PC-3 (cell line): ENCODE measurements around the gene NECAP2. TPM values are rescaled to one million over a fixed set of nuclear protein-coding genes. Genes with fewer than 3 reads are reported as not detected.
"Not testable (repeated sequence)": the region's sequence is repeated elsewhere in the genome, so short reads cannot be mapped to it uniquely, and the experiment has no call there.

Experiments used
- ATAC-seq: fragments of 200-7000 bp; cut with Tn5 transposase; 2 replicates; pipeline ENCODE4 v1.9.1; 2020; ENCODE audit warnings: mild to moderate bottlenecking, moderate library complexity
- BruUV-seq: library from RNA; stranded (reverse); fragments of 400-500 nt; replicated peaks from 2 replicates; lab custom pipeline; 2021; lab: Mats Ljungman, UMichigan
- CTCF ChIA-PET: fragments of 300-600 bp; sonication (Branson Sonifier 250); formaldehyde crosslinking; loops from one replicate; lab custom pipeline; 2022; ENCODE audit warnings: antibody characterized with exemption; lab: Charles Lee
- POLR2A ChIA-PET: fragments of 300-600 bp; sonication (Branson Sonifier 250); formaldehyde crosslinking; loops from one replicate; lab custom pipeline; 2022; ENCODE audit warnings: antibody characterized with exemption; ENCODE audit not compliant: unreplicated experiment; lab: Charles Lee
- DNase-seq: peaks from one replicate; pipeline ENCODE4 v3.0.0-alpha.2; 2015
- H2AFZ ChIP-seq: fragments of 300-600 bp; sonication (generic); 2 replicates; pipeline ENCODE4 v1.6.0; 2016; ENCODE audit warnings: antibody characterized with exemption, low read length
- H3F3A ChIP-seq: fragments of 300-600 bp; sonication (generic); one replicate; pipeline ENCODE4 v1.6.0; 2017; ENCODE audit warnings: antibody characterized with exemption, low read length, control low read depth, mild to moderate bottlenecking; ENCODE audit not compliant: unreplicated experiment
- H3K27ac ChIP-seq: fragments of 300-600 bp; sonication (generic); 2 replicates; pipeline ENCODE4 v1.5.1; 2016; ENCODE audit warnings: mild to moderate bottlenecking, low read length
- H3K27me3 ChIP-seq: fragments of 300-600 bp; sonication (generic); 2 replicates; pipeline ENCODE4 v1.6.1; 2016; ENCODE audit warnings: low read length, mixed read lengths
- H3K36me3 ChIP-seq: fragments of 300-600 bp; sonication (generic); 2 replicates; pipeline ENCODE4 v1.6.1; 2016; ENCODE audit warnings: low read depth, mixed run types, low read length, mixed read lengths
- H3K4me1 ChIP-seq: fragments of 300-600 bp; sonication (generic); 2 replicates; pipeline ENCODE4 v1.5.1; 2016; ENCODE audit warnings: low read length; ENCODE audit not compliant: insufficient read depth
- H3K4me2 ChIP-seq: fragments of 300-600 bp; sonication (generic); 2 replicates; pipeline ENCODE4 v1.6.0; 2016; ENCODE audit warnings: low read length
- H3K4me3 ChIP-seq: fragments of 300-600 bp; sonication (generic); 2 replicates; pipeline ENCODE4 v1.5.1; 2016; ENCODE audit warnings: mild to moderate bottlenecking, low read length, mixed read lengths
- H3K79me2 ChIP-seq: fragments of 300-600 bp; sonication (generic); 2 replicates; pipeline ENCODE4 v1.6.1; 2017; ENCODE audit warnings: low read length, mixed read lengths
- H3K9ac ChIP-seq: fragments of 300-600 bp; sonication (generic); 2 replicates; pipeline ENCODE4 v1.6.0; 2016; ENCODE audit warnings: mild to moderate bottlenecking, low read length
- H3K9me2 ChIP-seq: fragments of 300-600 bp; sonication (generic); replicated peaks from 2 replicates; pipeline ENCODE4 v1.6.1; 2016; ENCODE audit warnings: mixed run types, low read length, mixed read lengths
- H3K9me3 ChIP-seq: fragments of 300-600 bp; sonication (generic); 2 replicates; pipeline ENCODE4 v1.6.1; 2016; ENCODE audit warnings: low read length, mixed read lengths
- H4K20me1 ChIP-seq: fragments of 300-600 bp; sonication (generic); 2 replicates; pipeline ENCODE4 v1.6.1; 2016; ENCODE audit warnings: low read length, mixed read lengths
- EZH2 ChIP-seq: fragments of 300-600 bp; sonication (generic); IDR thresholded peaks from one replicate; pipeline ENCODE4 v1.6.1; 2017; ENCODE audit warnings: antibody characterized with exemption, mild to moderate bottlenecking, low read length; ENCODE audit not compliant: unreplicated experiment
- EZH2phosphoT487 ChIP-seq: fragments of 300-600 bp; sonication (generic); IDR thresholded peaks from 2 replicates; pipeline ENCODE4 v1.6.1; 2018; ENCODE audit warnings: mild to moderate bottlenecking, antibody characterized with exemption, low read length, borderline replicate concordance
- intact Hi-C: fragments of 100-400 bp; cut with micrococcal nuclease; formaldehyde crosslinking; loops from 2 replicates; pipeline ENCODE4 v1.9.0; 2023
- total RNA-seq: library from RNA; depleted of rRNA; stranded (reverse); fragments of >200 nt; gene quantifications from 2 replicates; pipeline ENCODE4 v1.2.3, GENCODE V29; 2014
- TF ChIP-seq, protein P1 (sequence below): fragments of 300-600 bp; sonication (generic); conservative IDR thresholded peaks from 2 replicates; pipeline ENCODE4 v1.5.1; 2017; ENCODE audit warnings: antibody characterized with exemption, low read depth, mild to moderate bottlenecking, low read length

NECAP2 gene
- total RNA-seq, 1 experiment from 2014 or later = 65.0 TPM

DNA sequence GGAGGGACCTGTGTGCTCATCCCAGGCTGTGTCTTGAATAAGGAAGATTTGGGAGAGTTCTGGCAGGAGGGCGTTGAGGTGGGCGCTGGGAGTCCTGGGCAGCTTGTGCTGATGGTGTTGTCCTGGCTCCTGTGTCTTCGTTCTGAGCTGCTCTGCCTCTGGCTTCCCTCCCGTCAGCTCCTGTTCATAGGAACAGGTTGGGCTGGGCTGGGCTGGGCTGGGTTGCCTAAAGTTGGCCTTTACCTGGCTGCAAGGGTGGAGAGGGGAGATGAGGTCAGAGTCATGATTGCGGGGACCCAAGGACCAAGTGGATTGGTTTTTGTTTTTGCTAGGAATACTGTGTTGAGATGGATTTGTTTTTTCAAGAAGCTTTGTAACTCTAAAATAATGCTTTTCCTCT is 9.1 kb downstream of the NECAP2 start:
- H3K4me3 ChIP-seq = no peak overlapping the region
- no peaks in the 10 kb centered on the region for H4K20me1 ChIP-seq
- BruUV-seq = no TSS peak
- H3K27ac ChIP-seq = no peak overlapping the region
- ATAC-seq = no peak
- POLR2A ChIA-PET = no interaction called here
- H3K9me2 ChIP-seq = no peaks in the 10 kb centered on the region
- no peak overlapping the region for H3K9ac ChIP-seq
- H3K4me2 ChIP-seq = no peak overlapping the region
- no peaks in the 10 kb centered on the region for H3K79me2 ChIP-seq
- no peaks in the 10 kb centered on the region for H3F3A ChIP-seq
- TF ChIP-seq EZH2 (no peak), EZH2phosphoT487 (no peak)
- TF ChIP-seq, protein P1, sequence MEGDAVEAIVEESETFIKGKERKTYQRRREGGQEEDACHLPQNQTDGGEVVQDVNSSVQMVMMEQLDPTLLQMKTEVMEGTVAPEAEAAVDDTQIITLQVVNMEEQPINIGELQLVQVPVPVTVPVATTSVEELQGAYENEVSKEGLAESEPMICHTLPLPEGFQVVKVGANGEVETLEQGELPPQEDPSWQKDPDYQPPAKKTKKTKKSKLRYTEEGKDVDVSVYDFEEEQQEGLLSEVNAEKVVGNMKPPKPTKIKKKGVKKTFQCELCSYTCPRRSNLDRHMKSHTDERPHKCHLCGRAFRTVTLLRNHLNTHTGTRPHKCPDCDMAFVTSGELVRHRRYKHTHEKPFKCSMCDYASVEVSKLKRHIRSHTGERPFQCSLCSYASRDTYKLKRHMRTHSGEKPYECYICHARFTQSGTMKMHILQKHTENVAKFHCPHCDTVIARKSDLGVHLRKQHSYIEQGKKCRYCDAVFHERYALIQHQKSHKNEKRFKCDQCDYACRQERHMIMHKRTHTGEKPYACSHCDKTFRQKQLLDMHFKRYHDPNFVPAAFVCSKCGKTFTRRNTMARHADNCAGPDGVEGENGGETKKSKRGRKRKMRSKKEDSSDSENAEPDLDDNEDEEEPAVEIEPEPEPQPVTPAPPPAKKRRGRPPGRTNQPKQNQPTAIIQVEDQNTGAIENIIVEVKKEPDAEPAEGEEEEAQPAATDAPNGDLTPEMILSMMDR = no peak
- no peaks in the 10 kb centered on the region for H3K9me3 ChIP-seq
- no peak overlapping the region for H2AFZ ChIP-seq
- H3K27me3 ChIP-seq = no peaks in the 10 kb centered on the region
- no peaks in the 10 kb centered on the region for H3K4me1 ChIP-seq
- CTCF ChIA-PET = no interaction called here
- no peak for DNase-seq
- peaks cover 22% of the 10 kb centered on the region; the same call in 1 of the 2 replicates for H3K36me3 ChIP-seq
- intact Hi-C loops = no loop called here

DNA sequence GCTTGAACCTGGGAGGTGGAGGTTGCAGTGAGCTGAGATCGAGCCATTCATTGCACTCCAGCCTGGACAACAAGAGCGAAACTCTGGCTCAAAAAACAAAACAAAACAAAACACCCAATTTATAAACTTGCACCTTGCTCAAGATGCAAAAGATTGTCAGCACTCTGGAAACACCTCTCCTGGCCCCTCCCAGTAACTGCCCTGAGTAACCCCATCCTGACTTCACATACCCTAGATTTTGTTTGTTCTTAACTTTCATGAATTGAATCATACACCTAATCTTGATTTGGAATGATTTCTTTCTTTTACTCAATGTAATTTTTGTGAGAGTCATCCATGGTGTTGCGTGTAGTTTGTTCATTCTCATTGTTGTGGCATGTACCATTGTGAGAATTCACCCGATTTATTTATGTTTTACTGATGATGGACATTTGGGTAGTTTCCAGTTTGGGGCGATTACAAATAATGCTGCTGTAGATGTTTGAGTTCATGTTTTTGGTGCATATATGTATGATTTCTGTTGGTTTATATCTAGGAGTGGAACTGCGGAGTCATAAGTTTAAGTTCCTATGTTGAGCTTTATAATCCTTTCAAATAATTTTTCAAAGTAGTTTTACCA is 10.4 kb downstream of the NECAP2 start:
- ChIA-PET POLR2A (no interaction called here), CTCF (no interaction called here)
- intact Hi-C loops = no loop called here
- peaks cover 20% of the 10 kb centered on the region; the same call in 1 of the 2 replicates for H3K36me3 ChIP-seq
- no peak overlapping the region for H3K4me2 ChIP-seq
- no peak for ATAC-seq
- H3K9me3 ChIP-seq = no peaks in the 10 kb centered on the region
- BruUV-seq = no TSS peak
- no peaks in the 10 kb centered on the region for H3K9me2 ChIP-seq
- TF ChIP-seq EZH2phosphoT487 (no peak), EZH2 (no peak)
- TF ChIP-seq, protein P1 = no peak
- no peak for DNase-seq
- no peaks in the 10 kb centered on the region for H4K20me1 ChIP-seq
- no peaks in the 10 kb centered on the region for H3K79me2 ChIP-seq
- H3F3A ChIP-seq = no peaks in the 10 kb centered on the region
- no peaks in the 10 kb centered on the region for H3K27me3 ChIP-seq
- no peak overlapping the region for H3K9ac ChIP-seq
- no peak overlapping the region for H2AFZ ChIP-seq
- H3K4me1 ChIP-seq = no peaks in the 10 kb centered on the region
- H3K27ac ChIP-seq = no peak overlapping the region
- no peak overlapping the region for H3K4me3 ChIP-seq

DNA sequence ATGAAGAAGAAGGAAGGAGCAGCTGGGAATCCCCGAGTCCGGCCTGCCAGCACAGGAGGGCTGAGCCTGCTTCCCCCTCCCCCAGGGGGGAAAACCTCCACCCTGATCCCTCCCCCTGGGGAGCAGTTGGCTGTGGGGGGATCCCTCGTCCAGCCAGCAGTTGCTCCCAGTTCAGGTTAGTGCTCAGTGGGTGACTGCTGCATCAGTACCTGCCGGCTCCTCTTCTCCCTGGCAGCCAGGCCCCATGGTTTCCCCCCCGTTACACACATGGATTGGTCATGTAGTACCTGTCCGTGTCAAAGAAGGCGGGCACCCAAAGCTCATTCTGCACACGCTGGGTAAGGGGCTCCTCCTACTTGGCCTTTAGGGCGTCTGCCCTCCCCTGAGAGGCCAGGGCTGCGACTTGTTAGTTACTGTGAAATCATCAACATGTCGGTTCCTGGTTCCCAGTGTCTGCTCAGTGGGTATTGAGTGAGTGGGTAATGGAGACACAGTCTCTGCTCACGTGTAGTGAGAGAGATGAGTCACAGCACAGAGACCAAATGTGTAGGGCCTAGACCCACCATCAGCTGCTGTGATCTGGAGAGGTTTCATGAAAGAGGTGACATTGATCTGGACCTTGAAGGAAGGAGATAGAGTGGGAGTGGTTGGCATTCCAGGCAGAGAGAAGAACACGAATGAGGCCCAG is 11.5 kb downstream of the NECAP2 start:
- H3K9me2 ChIP-seq = no peaks in the 10 kb centered on the region
- no peak overlapping the region for H3K4me3 ChIP-seq
- ChIA-PET CTCF (no interaction called here), POLR2A (no interaction called here)
- no peak overlapping the region for H3K4me2 ChIP-seq
- no peak overlapping the region for H3K27ac ChIP-seq
- no peaks in the 10 kb centered on the region for H4K20me1 ChIP-seq
- ATAC-seq (no peak), DNase-seq (no peak)
- H3F3A ChIP-seq = no peaks in the 10 kb centered on the region
- no TSS peak for BruUV-seq
- TF ChIP-seq, protein P1 = no peak
- TF ChIP-seq EZH2 = no peak
- TF ChIP-seq EZH2phosphoT487 = no peak
- no peak overlapping the region for H2AFZ ChIP-seq
- no peaks in the 10 kb centered on the region for H3K9me3 ChIP-seq
- no peaks in the 10 kb centered on the region for H3K27me3 ChIP-seq
- no peaks in the 10 kb centered on the region for H3K79me2 ChIP-seq
- peaks cover 27% of the 10 kb centered on the region; the same call in 1 of the 2 replicates for H3K36me3 ChIP-seq
- H3K9ac ChIP-seq = no peak overlapping the region
- no peaks in the 10 kb centered on the region for H3K4me1 ChIP-seq
- intact Hi-C loops = no loop called here

DNA sequence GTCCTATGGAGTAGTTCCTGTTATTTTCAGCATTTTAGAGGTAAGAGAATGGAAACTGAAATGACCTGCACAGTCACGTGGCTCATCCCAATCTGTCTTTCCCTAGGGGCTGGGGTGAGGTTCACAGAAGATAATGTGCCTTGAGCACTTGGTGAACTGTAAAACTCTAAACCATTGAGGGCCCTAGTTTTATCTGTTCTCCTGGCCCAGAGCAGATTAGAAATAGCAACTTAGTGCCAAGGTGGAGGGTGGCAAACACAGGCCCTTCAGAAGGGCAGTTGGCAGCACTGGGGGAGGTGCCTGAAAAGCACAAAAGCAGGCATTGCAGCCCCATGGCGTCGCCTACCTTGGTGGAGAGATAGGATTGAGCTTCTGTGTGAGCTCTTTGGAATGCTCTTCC is 14.4 kb downstream of the NECAP2 start:
- H3K9ac ChIP-seq, H3K4me1 ChIP-seq, H3K4me2 ChIP-seq, H3K4me3 ChIP-seq, BruUV-seq, intact Hi-C loops, H3K9me2 ChIP-seq, H3K79me2 ChIP-seq, CTCF ChIA-PET, H3K27me3 ChIP-seq, H3F3A ChIP-seq, DNase-seq, ATAC-seq, H3K27ac ChIP-seq, H3K9me3 ChIP-seq, H4K20me1 ChIP-seq, H2AFZ ChIP-seq, POLR2A ChIA-PET: not testable (repeated sequence)
- peaks cover 43% of the 10 kb centered on the region; the same call in 1 of the 2 replicates for H3K36me3 ChIP-seq
